Measurements from ENCODE around the gene AGAP1. TPM values are rescaled to one million over a fixed set of nuclear protein-coding genes. Genes with fewer than 3 reads are reported as not detected.
A peak's percentile ranks its signal among the peaks of the same experiment; 100 is the strongest.

Gene AGAP1
- total RNA-seq, 1 experiment from 2014 or later, result 25.8 TPM

DNA sequence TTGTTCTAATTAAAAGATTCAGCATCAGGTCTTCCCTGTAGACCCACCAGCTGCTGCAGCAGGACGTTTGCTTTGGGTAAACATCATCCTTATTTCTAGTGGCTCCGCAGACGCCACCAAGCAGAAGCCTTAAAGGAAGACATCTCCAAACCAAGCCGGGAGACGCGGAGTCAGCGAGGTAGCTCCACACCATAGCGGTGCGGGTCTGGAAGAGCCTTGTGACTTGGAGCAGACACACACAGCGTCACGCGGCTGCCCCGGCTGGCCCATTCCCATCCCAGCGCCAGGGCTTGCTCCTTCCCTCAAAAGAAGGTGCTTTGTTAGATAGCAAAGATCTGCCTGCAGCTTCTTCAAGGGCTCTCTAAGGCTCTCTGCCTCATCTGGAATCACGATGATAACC is 437.8 kb downstream of the AGAP1 start:
- H3K4me2 ChIP-seq (ENCODE audit: insufficient read depth, insufficient read length, low read length), result no peak overlapping the region

More for the DNA sequence above, 437.8 kb downstream of the AGAP1 start:
- Histone ChIP-seq H4K91ac (ENCODE audit: insufficient read length, low read depth, low read length) (no peak overlapping the region), H3K14ac (ENCODE audit: insufficient read depth, low read length) (no peak overlapping the region), H3K18ac (ENCODE audit: insufficient read length, low read depth, low read length) (no peak overlapping the region), H3K23me2 (ENCODE audit: insufficient read length, low read depth, low read length, poor library complexity, severe bottlenecking) (no peaks in the 10 kb centered on the region), H2BK5ac (ENCODE audit: insufficient read length, low read length) (no peak overlapping the region), H2BK15ac (ENCODE audit: low read depth, low read length) (no peak overlapping the region), H2BK12ac (ENCODE audit: insufficient read length, low read depth, low read length) (no peak overlapping the region), H3K79me2 (ENCODE audit: insufficient read depth, low read length) (no peaks in the 10 kb centered on the region), H2AK5ac (ENCODE audit: insufficient read length, low read length) (no peak overlapping the region), H2BK20ac (ENCODE audit: low read depth, low read length, poor library complexity, severe bottlenecking) (no peak overlapping the region), H3K27ac (ENCODE audit: insufficient read length, low read depth, low read length) (no peak overlapping the region), H3K9me3 (ENCODE audit: control insufficient read depth, low read depth, low read length) (no peaks in the 10 kb centered on the region), H4K8ac (replicated peaks; ENCODE audit: insufficient read length, low read depth, low read length) (no peak overlapping the region), H4K5ac (ENCODE audit: insufficient read length, low read depth, low read length) (no peak overlapping the region), H2BK120ac (ENCODE audit: low read depth, low read length, poor library complexity, severe bottlenecking) (no peak overlapping the region), H3K56ac (ENCODE audit: insufficient read length, low read depth, low read length) (no peak overlapping the region), H3K4me1 (ENCODE audit: insufficient read depth, low read length) (no peaks in the 10 kb centered on the region), H3T11ph (ENCODE audit: low read length) (no peak overlapping the region), H3K79me1 (ENCODE audit: insufficient read depth, low read depth, low read length, poor library complexity, severe bottlenecking) (no peaks in the 10 kb centered on the region), H3K27me3 (ENCODE audit: insufficient read depth, low read length) (no peaks in the 10 kb centered on the region), H3K9ac (ENCODE audit: extremely low read depth, insufficient read length, low read length) (no peak overlapping the region), H4K20me1 (ENCODE audit: control insufficient read depth, insufficient read depth, insufficient read length) (no peaks in the 10 kb centered on the region), H3K23ac (ENCODE audit: insufficient read length, low read depth, low read length) (no peak overlapping the region), H3K4ac (ENCODE audit: low read depth, low read length) (no peak overlapping the region), H2AFZ (ENCODE audit: low read length) (no peak overlapping the region)
- TF ChIP-seq, protein P1, sequence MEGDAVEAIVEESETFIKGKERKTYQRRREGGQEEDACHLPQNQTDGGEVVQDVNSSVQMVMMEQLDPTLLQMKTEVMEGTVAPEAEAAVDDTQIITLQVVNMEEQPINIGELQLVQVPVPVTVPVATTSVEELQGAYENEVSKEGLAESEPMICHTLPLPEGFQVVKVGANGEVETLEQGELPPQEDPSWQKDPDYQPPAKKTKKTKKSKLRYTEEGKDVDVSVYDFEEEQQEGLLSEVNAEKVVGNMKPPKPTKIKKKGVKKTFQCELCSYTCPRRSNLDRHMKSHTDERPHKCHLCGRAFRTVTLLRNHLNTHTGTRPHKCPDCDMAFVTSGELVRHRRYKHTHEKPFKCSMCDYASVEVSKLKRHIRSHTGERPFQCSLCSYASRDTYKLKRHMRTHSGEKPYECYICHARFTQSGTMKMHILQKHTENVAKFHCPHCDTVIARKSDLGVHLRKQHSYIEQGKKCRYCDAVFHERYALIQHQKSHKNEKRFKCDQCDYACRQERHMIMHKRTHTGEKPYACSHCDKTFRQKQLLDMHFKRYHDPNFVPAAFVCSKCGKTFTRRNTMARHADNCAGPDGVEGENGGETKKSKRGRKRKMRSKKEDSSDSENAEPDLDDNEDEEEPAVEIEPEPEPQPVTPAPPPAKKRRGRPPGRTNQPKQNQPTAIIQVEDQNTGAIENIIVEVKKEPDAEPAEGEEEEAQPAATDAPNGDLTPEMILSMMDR (conservative IDR thresholded peaks at IDR 0.05), result no peak
- peak overlapping the region in 1 of 3 experiments; percentile 17; a peak in 2 of 7 replicates for H3K27ac Mint-ChIP-seq
- no peaks in the 10 kb centered on the region for H3K27me3 Mint-ChIP-seq (ENCODE audit: low read depth)
- H3K4me3 Mint-ChIP-seq, result no peak overlapping the region
- WGBS (ENCODE audit: extremely low coverage, insufficient read length, low lambda C conversion rate), result no CpG with 5 or more reads among the region's 15 CpGs
- peaks cover 0 to 12% (median 9%) of the 10 kb centered on the region in 3 experiments; a peak in 5 of 7 replicates for H3K36me3 Mint-ChIP-seq (ENCODE audit: insufficient read depth in 1 of 3, low read depth in 3 of 3)
- H3K9me3 Mint-ChIP-seq, result peaks cover 4 to 5% of the 10 kb centered on the region in 2 experiments; a peak in 3 of 5 replicates
- peaks cover 1 to 10% of the 10 kb centered on the region in 2 experiments for H3K4me1 Mint-ChIP-seq
- no peak for DNase-seq

All from H9 (cell line).